NCI-H1436 (cell line): ENCODE data around the gene C1QL3.

Experiments used
- DNase-seq: peaks from one replicate; lab custom pipeline; 2025; lab: John Stamatoyannopoulos, UW

C1QL3 gene

GRCh38 chr10:16521311-16522016 is at the start of gene C1QL3:
TSS of gene C1QL3 (minus strand) at chr10:16521879. CDS start at chr10:16521065, 814 bp downstream.
- no peak for DNase-seq

GRCh38 chr10:16570731-16571130 is 49.1 kb upstream of the C1QL3 start:
- DNase-seq, result no peak

GRCh38 chr10:16566202-16566805 is 44.6 kb upstream of the C1QL3 start:
- DNase-seq, result no peak

DNA sequence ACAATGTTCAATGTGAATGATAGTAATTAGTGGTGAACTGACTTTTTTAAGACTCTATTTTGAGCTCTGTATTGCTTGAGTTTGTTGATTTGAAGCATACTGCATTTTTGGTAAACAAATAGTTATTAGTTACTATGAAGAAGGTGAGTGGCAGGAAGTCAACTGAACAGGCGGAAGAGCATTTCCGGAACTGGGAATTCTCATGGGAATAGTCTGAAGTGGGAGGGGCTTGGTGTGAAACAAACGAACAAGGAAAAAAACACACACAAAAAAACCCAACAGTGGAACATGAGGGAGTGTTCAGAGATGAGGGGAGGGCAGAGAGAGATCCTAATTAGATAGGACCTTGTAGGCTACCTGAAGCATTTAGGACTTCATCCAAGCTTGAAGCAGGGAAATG is 43.9 kb upstream of the C1QL3 start:
- no peak for DNase-seq

GRCh38 chr10:16562891-16563290 is 41.2 kb upstream of the C1QL3 start:
- DNase-seq, result no peak

DNA sequence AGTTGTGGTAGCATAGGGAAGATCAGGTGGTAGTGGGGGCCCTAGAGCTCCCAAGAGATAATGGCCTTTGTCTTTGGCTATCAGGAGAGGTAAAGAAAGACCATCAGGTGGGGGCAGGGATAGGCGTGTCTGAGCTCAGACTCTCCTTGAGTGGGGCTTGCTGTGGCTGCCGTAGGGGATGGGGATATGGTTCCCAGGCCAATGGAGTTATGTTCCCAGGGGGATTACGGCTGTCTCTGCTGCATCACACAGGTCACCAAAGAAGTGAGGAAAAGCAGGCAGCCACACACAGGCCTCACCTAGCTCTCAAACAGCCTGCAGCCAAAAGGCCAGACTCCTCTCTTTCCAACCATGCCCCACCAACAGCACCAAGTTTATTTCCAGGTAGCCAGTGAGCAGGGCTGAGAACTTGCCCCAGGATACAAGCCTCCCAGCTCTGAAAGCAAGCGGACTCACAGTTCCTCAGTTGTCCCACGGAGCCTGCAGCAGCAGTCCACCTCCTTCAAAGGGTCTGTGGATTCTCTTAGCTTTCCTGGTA is 37.6 kb upstream of the C1QL3 start:
- no peak for DNase-seq

- DNase-seq, result no peak
Measured at GRCh38 chr10:16547973-16548372, 26.3 kb upstream of the C1QL3 start.

DNA sequence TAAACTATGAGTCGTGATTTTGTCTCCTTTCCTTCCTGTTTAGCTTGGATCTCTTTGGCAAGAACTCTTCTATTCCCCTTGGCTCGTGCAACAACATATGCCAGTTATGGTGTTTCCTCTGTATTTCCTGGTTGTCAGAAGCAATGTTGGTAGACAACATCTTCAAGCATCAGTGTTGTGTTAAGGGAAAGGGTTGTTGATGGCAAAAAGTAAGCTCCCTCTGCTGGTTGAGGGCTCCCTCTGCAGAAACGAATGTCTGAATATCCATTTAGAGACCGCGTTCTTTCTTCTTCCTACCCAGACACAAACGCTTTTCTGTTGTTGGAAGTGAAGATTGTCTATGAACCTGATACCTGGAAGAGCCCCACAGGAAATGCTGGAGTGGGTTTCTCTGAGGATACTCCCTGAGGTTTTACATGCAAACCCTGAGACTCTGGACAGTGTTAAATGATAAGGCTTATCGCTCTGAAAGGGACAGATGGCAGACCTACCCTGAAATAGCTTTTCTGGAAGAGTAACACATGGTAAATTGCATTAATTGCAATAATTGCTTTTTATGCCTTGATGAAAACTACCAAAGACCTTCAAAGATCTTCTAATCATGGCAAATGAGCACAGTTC is 23.5 kb upstream of the C1QL3 start:
- no peak for DNase-seq

GRCh38 chr10:16544591-16544990 is 22.9 kb upstream of the C1QL3 start:
- no peak for DNase-seq

DNA sequence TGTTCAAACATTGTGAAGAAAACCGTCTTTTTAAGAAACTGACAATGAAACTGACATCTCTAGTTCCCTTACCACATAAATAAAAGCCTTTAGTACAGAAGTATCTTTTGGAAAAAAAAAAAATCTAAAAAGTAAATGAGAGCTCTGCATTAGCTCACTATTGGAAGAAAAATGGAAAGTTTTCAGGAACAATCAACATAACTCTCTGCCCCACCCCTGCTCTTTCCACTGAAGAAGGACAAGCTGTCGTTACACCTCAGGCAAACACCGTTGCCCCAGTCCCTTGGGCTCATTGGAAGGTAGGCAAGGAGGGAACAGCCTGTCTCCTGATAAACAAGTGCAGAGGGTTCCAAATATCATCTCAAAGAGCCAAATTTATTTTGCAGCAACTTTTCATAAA is 22.4 kb upstream of the C1QL3 start:
- DNase-seq, result no peak

GRCh38 chr10:16536155-16536554 is 14.5 kb upstream of the C1QL3 start:
- DNase-seq, result no peak

DNA sequence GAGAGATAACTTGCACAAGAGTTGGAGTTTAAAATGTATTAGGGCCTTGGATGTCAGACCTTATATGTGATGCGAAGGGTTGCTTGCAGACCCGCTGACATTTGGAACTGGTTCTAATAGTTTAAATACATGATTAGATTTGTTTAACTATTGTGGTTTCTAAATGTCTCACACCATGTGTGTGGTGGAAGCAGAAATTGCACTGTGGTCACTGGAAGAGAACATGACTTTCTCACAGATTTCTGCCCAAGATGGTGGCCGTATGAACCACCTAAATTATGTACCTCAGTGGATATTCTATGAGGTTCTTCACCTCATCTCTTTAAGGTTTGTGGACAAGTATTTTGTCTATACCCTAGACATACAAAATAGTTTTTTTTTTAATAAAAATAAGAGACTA is 8.2 kb upstream of the C1QL3 start:
- DNase-seq, result no peak

- DNase-seq, result peak; percentile 18
Measured at GRCh38 chr10:16527452-16527851, 5.8 kb upstream of the C1QL3 start.

DNA sequence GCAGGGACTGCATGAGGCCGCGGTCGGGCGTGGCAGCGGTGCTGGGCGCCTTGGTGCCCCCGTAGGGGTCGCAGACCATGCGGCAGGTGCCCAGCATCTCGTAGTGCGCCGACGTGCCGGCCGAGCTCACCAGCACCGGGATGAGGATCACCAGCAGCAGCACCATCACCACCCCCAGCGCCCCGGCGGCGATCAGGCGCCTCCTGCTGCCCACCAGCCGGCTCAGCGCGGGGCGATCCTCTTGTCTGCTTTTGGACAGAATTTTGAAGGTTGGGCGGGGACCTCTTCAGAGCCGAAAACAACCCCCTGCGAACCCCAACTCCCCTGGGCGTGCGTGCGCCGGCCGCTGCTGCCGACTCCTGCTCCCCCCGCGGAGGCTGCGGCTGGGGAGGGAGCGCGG is 779 bp downstream of the C1QL3 start:
- DNase-seq, result peak; percentile 39

DNA sequence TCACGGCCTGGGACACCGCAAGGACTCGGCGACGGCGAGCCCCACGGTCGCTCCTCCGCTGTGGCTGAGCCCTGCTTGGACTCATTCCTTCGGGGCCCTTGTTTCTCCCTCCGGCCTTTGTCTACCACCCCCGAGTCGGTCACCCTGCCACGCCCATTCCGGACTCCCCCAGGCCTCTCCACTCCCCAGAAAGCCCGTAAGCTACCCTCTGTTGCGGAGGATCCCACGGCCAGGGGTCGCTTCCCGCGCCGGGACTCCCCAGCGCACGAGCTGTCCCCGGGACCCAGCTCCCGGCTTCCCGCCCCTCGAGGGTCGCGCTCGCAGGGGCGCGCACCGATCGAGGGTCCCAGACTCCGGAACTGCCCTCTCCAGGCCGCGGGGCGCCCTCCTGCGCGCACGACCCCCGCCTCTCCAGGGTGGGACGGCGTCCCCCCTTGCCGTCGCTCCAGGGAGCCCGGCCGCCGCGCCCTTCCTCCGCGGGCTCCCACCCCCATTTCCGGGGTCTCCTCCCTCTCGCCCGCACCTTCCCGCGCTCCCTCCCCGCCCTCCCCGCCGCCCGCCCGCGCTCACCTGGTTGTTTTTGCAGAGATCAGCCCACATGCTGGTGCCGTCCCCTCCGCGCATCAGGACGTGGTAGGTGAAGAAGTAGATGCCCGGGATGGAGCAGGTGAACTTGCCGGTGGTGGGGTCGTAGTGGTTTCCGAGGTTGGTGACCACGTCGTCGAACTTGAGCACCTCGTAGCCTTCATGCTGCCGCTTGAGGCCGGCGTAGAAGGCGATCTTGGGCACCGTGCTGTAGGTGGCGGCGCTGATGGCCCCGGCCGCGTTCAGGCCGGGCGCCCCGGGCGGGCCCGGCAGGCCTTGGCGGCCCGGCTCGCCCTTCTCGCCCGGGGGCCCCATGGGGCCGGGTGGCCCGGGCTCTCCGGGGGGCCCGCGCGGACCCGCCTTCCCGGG is 1.5 kb downstream of the C1QL3 start:
- DNase-seq, result peak; percentile 18

DNA sequence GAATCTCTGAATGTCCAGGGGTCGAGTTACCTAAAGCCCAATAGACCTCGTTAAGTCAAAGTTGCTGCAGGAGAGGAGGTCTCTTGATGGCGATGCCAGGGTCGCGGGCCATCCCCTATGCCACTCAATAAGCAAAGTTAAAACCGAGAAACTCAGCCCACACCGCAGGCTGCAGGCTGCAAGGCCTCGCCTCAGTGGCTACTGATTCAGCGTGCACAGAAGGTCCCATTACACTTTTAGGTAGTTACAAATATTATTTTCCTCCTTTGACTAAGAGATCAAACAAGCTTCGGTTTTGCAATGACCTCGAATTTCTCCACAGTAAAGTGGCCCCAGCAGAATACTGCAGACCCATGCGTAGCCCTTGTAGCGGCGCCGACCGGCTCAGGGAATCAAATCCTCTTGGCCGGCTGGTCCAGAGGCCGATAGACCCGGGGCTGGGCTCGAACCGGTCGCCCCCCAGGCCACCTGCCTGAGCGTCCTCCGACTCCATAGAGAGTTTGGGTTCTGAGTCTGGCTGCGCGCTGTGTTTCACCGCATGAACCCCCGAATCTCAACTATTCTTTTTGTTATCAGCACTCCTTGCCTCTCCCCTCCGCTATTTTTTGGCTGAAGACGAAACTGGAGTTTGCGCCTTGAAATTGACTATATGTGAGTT is 2.3 kb downstream of the C1QL3 start:
- DNase-seq, result no peak

GRCh38 chr10:16518822-16519221 is 2.9 kb downstream of the C1QL3 start:
- DNase-seq, result no peak

DNA sequence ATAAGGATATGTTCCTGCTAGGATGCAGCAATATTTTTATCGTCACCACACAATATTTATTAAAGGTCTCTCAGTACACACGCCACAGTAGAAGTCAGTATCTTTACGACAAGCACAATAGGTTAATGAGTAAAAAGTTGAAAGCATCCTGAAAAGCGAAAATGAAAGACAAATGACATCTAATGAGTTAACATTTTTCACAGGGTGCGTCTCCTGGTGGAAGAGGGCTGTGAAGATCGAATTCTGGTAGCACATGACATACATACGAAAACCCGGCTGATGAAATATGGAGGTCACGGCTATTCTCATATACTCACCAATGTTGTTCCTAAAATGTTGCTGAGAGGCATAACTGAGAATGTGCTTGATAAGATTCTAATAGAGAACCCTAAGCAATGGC is 10.8 kb downstream of the C1QL3 start:
- no peak for DNase-seq

- DNase-seq, result no peak
Measured at GRCh38 chr10:16509996-16510395, 11.7 kb downstream of the C1QL3 start.

GRCh38 chr10:16505161-16505560 is 16.5 kb downstream of the C1QL3 start:
- no peak for DNase-seq

GRCh38 chr10:16497911-16498310 is 23.8 kb downstream of the C1QL3 start:
- DNase-seq, result no peak
